ENCODE data around the gene TPPP3.

TPPP3 gene

GRCh38 chr16:67342616-67343015 lies 50.7 kb downstream of the TPPP3 start:
- Histone ChIP-seq H3K4me3 (ENCODE audit: low read length) (no peak overlapping the region), H3K36me3 (ENCODE audit: control insufficient read depth, insufficient read depth, low read length) (no peaks in the 10 kb centered on the region), H3K27ac (ENCODE audit: low read length) (no peak overlapping the region), H3K27me3 (ENCODE audit: control insufficient read depth, insufficient read depth, low read length) (no peaks in the 10 kb centered on the region), H3K4me1 (ENCODE audit: control insufficient read depth, insufficient read depth, low read length) (no peaks in the 10 kb centered on the region), H3K9me3 (ENCODE audit: control insufficient read depth, insufficient read depth, low read length) (no peaks in the 10 kb centered on the region)
- no CpG with 5 or more reads among the region's 4 CpGs for WGBS (ENCODE audit: insufficient coverage, insufficient read length)
- DNase-seq (ENCODE audit: low read depth, low spot score) = no peak

GRCh38 chr16:67341250-67341649 lies 52.0 kb downstream of the TPPP3 start:
- no peak for DNase-seq (ENCODE audit: low read depth, low spot score)
- Histone ChIP-seq H3K27ac (ENCODE audit: low read length) (no peak overlapping the region), H3K4me1 (ENCODE audit: control insufficient read depth, insufficient read depth, low read length) (no peaks in the 10 kb centered on the region), H3K4me3 (ENCODE audit: low read length) (no peak overlapping the region), H3K36me3 (ENCODE audit: control insufficient read depth, insufficient read depth, low read length) (no peaks in the 10 kb centered on the region), H3K27me3 (ENCODE audit: control insufficient read depth, insufficient read depth, low read length) (no peaks in the 10 kb centered on the region), H3K9me3 (ENCODE audit: control insufficient read depth, insufficient read depth, low read length) (no peaks in the 10 kb centered on the region)
- no CpG with 5 or more reads among the region's 3 CpGs for WGBS (ENCODE audit: insufficient coverage, insufficient read length)
